SU-DHL-6 (cell line): ENCODE measurements around the gene DOK6.

Experiments used
- EZH2phosphoT487 ChIP-seq: fragments of 200-600 bp; sonication (generic), shearing (Covaris generic); conservative IDR thresholded peaks from 2 replicates; pipeline ENCODE4 v1.6.1; 2018; ENCODE audit warnings: mild to moderate bottlenecking, antibody characterized with exemption, low read length, moderate library complexity, mixed read lengths
- TF ChIP-seq, protein P1 (sequence below): fragments of 200-600 bp; sonication (generic); IDR thresholded peaks from one replicate; pipeline ENCODE4 v1.5.1; 2017; ENCODE audit warnings: antibody characterized with exemption, mild to moderate bottlenecking, low read length, moderate library complexity; ENCODE audit not compliant: insufficient read depth, poor library complexity, severe bottlenecking

DNA sequence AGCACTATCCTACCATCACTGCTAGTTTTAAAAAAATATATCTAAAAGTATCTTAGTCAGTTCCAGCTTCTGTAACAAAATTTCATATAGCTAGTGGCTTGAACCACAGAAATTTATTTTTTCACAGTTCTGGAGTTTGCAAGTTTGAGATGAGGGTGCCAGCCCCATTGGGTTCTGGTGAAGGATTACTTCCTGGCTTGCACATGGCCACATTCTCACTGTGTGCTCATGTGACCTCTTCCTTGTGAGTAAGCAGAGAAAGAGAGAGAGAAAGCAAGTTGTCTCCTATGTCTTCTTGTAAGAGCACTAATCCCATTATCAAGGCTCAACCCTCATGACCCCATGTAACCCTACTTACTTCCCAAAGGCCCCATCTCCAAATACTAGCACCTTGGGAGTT is 158.9 kb downstream of the DOK6 start:
- TF ChIP-seq, protein P1, sequence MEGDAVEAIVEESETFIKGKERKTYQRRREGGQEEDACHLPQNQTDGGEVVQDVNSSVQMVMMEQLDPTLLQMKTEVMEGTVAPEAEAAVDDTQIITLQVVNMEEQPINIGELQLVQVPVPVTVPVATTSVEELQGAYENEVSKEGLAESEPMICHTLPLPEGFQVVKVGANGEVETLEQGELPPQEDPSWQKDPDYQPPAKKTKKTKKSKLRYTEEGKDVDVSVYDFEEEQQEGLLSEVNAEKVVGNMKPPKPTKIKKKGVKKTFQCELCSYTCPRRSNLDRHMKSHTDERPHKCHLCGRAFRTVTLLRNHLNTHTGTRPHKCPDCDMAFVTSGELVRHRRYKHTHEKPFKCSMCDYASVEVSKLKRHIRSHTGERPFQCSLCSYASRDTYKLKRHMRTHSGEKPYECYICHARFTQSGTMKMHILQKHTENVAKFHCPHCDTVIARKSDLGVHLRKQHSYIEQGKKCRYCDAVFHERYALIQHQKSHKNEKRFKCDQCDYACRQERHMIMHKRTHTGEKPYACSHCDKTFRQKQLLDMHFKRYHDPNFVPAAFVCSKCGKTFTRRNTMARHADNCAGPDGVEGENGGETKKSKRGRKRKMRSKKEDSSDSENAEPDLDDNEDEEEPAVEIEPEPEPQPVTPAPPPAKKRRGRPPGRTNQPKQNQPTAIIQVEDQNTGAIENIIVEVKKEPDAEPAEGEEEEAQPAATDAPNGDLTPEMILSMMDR = no peak
- no peak for TF ChIP-seq EZH2phosphoT487
